HG03139 (cell line): Measurements from ENCODE around the gene TMPRSS15.

Experiments
- ATAC-seq: cut with Tn5 transposase; IDR thresholded peaks from one replicate; pipeline ENCODE4 v1.9.1; 2021; ENCODE audit not compliant: unreplicated experiment

TMPRSS15 gene

DNA sequence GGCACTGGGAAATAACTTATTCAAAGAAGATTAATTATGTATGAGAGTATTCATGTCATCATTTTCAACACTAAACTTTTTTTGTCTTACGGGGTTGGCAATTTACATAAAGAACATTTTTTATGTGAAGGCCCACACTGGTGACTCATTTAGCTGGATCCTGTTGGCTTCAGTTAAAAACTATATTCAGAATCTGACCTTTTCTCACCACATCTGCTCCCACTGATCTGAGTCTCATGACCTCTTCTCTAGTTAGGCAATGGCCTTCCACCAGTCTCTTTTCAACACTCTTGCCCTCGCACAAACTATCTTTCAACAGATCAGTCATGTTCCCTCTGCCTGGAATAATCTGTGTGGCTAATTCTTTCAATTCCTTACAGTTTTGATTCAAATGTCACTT lies 53.4 kb downstream of the TMPRSS15 start:
- no peak for ATAC-seq

GRCh38 chr21:18349468-18349867 lies 54.1 kb downstream of the TMPRSS15 start:
- no peak for ATAC-seq

GRCh38 chr21:18340387-18340942 lies 63.1 kb downstream of the TMPRSS15 start:
- ATAC-seq: no peak

- ATAC-seq: no peak
Measured at GRCh38 chr21:18335651-18336236, 67.8 kb downstream of the TMPRSS15 start.

DNA sequence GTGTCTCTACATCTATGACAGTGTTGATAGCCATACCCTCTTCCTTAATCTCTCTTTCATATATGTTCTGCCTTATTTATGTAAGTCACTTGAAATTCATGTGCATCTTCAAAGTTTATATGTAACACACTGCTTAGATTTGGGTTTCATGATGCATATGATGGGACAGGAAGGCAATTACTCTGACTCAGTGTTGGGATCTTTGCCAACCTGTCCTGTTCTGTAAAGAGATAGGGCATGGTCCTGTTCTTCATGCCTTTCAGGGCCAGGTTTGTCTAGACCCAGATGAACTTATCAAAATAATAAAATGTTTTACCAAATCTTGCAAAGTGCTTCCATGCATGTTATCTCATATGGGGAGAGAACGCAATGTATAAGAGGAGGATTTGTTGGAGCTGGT lies 69.5 kb downstream of the TMPRSS15 start:
- no peak for ATAC-seq

GRCh38 chr21:18318156-18318555 lies 85.4 kb downstream of the TMPRSS15 start:
- ATAC-seq: no peak

- ATAC-seq: no peak
Measured at GRCh38 chr21:18298228-18298627, 105.4 kb downstream of the TMPRSS15 start.

DNA sequence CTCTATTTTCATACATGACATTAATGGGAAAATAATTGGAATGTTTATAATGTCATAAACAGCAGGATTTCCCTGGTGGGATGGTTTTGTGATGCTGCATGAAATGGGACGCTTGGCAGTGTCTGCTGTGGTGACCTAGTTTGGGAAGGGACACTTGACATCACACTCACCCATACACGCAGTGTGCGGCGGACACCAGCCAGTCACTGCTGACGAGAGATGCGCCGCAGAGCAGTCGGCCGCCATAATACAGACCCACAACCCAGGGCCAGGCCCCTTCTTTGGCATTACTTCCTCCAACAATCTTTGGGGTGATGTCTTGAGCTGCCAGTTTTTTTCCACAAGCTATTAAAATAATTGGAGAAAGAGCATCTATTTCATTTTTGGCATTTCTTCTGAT lies 109.5 kb downstream of the TMPRSS15 start:
- no peak for ATAC-seq

DNA sequence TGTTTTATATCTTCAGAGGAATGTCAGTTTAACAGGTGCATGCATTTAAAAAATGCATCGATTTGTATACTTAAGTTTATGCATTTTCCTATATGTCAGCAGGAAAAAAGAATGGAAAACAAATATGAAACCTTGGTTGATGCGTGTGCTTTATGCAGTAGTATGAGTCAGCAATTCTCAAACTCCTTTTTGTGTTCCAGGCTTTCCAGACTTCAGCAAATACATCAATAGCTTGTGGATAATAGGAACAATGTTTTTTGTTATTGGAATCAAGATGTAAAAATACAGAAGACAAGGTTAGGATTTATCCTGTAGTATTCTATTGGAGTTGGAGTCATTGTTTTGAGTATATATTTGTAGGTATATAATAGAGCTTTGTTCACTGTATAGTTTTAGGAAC lies 113.7 kb downstream of the TMPRSS15 start:
- no peak for ATAC-seq

DNA sequence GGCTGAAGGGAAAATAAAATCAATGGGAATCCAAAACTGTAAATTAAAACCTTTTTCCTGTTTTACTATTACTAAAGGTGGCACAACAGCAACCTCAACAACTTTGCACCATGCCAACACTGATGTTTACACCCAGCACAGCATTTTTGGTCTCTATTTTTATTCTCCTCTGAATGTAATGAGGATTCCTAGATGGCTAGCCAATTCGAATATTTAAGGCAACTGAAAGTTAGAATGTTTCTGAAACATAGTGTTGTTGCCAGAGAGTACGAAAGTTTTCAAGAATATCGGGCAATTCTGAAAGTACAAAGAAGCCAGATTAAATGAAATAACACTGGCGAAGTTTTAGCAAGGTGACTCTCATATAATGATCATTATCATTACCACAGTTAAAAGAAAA lies 118.2 kb downstream of the TMPRSS15 start:
- no peak for ATAC-seq

DNA sequence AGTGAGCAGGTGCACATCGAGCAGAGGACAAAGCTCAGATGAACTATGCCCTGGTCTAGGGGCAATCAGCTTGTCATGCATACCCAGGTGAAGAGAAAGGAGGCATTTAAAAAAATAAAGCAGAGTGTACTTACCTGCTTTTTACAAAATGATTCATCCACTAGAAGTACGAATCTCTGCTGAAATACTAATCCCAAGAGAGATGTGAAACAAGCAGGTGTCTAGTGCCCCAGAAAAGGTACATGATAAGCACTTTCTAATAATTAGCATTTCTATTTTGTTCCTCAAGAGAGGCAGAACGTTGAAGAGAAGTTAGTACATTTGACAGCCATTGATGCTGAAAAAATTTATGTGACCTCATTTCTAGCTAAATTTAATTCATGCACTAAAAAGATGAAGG lies 127.8 kb downstream of the TMPRSS15 start:
- no peak for ATAC-seq

DNA sequence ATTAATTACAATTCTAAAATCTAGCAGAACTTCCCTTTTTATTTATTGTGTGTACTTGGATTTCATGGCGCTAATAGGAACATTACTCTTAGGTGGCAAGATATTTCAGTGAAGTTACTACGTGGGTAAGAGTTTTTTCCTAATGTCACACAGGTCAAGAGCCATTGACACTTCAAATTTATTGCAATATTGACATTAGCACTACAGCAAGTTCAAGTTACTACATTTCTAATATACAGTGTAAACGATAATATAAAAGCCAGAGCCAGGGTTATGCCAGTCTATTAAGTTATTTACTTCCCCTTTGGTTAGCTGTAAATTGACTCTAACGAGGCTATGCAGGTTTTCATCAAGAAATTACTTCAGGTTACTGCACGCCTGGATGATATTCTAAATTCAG lies 129.2 kb downstream of the TMPRSS15 start:
- no peak for ATAC-seq

- ATAC-seq: no peak
Measured at GRCh38 chr21:18273400-18273799, 130.2 kb downstream of the TMPRSS15 start.

DNA sequence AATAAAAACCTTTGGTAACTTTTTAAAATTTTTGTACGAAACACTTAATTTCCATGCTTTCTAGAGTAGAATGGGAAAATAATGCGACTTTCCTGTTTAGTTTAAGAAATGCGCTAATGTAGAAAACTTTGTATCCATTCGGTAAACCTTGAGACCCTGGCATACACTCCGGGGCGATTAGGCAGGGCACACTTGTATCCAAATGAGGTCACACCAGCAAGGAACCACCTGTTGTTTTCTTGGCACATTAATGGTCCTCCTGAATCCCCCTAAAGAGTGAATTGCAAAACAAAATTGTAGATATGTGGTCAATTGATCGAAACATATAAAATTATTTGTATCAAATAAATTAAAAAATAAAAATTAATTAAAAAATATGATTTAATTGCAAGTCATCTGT lies 133.7 kb downstream of the TMPRSS15 start:
- ATAC-seq: no peak

DNA sequence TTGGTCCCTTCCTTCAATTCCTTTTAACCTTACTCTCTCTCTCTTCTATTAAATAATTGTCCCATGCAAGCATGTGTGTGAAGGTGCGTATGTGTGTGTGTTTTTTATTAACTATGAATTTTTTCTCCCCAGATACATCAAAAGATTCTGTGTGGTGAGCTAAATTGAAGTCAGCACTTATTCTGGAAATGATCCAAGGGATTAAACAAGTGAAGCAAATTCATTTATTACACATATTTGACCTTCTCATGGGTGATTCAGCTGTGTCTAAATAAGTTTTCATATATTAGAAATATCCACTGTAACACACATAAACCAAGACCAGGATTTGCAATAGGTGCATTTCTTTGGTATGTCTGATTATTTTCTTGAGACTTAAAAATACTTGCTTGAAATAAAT lies 134.7 kb downstream of the TMPRSS15 start:
- no peak for ATAC-seq

DNA sequence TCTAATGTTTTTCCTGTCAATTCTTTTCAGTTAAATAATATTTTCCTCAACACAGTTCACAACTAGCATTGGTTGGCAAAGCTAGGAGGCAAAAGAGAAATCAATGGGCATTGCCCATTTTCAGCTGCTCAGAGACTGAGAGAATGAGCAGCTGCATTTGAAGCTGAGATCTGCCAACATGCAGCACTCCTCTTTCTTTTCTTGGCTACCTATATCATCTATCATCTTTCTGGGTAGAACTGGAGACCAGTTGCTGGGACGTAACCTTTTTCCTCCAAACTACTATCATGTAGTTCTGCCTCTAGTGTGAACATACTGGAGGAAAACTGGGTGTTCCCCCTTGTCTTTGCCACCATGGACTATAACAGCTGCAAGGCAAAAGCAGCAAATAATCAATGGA lies 136.1 kb downstream of the TMPRSS15 start:
- ATAC-seq: no peak

GRCh38 chr21:18265944-18266343 lies 137.6 kb downstream of the TMPRSS15 start:
- no peak for ATAC-seq

- no peak for ATAC-seq
Measured at GRCh38 chr21:18253799-18254198, 149.8 kb downstream of the TMPRSS15 start.

- no peak for ATAC-seq
Measured at GRCh38 chr21:18253221-18253620, 150.4 kb downstream of the TMPRSS15 start.

GRCh38 chr21:18252680-18253079 lies 150.9 kb downstream of the TMPRSS15 start:
- ATAC-seq: no peak

DNA sequence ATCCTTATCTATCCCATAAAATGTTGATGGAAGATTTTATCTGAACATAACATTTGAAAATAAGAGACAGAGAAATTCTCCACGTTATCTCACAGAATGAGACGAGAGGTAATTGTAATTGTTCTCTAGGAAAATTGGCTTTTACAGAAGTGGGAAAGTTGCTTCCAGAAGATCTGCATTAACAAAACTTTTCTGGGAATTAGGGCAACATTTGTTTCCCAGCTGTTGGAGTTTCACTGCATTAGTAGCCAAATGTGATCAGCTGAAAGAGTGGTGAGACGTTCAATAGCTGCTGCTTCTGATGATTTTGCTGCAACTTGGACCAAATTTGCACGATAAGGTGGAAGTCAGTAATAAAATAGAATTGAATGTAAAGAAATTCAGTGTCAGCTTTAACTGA lies 151.3 kb downstream of the TMPRSS15 start:
- no peak for ATAC-seq

DNA sequence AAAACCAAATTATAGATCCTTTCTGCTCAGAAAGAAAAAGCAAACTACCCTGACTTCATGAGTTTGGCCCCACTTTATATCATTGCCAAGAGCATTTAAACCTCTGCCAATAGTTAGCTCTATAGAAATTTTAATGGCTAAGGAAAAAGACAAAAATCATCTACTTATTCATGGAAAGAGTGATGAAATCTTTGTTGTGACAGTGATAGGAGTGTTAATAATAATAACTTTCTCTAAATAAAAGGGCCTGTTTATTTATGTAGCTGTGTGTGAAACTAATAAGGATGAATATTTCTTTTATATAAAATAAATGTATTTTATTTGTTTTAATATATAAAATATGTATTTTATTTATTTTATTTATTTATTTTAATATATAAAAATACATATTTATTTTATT lies 152.5 kb downstream of the TMPRSS15 start:
- ATAC-seq: no peak

DNA sequence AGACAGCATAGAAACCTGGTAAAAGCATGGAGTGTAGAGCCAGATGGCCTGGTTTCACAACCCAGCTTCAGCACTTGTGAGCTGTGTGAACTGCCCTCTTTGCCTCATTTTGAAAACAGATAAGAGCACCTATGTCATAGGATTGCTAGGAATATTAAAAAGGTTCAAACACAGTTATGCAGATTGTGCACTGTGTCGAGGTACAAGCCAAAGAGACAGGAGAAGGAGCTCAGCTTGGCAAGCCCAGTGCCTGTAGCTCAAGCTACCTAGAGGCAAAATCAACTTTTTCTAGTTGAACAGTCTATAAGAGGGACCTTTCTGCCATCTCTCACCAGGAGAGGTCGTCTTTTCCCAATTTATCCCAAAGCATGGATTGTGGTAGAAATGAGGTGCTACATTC lies 153.9 kb downstream of the TMPRSS15 start:
- ATAC-seq: no peak
